Neural progenitor cell (in vitro differentiated cells): ENCODE data around the gene MYL1.

Experiments used
- CTCF ChIP-seq: fragments of 200-600 bp; sonication (generic); IDR thresholded peaks from 2 replicates; pipeline ENCODE4 v1.5.1; 2017; ENCODE audit warnings: antibody characterized with exemption, mild to moderate bottlenecking
- EZH2 ChIP-seq: fragments of 200-600 bp; sonication (generic); IDR thresholded peaks from 2 replicates; pipeline ENCODE4 v1.6.1; 2017; ENCODE audit warnings: antibody characterized with exemption, mild to moderate bottlenecking, moderate library complexity

GRCh38 chr2:210259687-210260086 lies 55.3 kb downstream of the MYL1 start:
- no peak for TF ChIP-seq CTCF
- TF ChIP-seq EZH2: no peak
